OCI-LY3 (cell line): ENCODE results near the gene TAPBPL.
A peak's percentile ranks its signal among the peaks of the same experiment; 100 is the strongest.
"Not testable (repeated sequence)": the region's sequence is repeated elsewhere in the genome, so short reads cannot be mapped to it uniquely, and the experiment has no call there.

ENCODE experiments used
- H2AFZ ChIP-seq: fragments of 200-600, 300-600 bp; shearing (Covaris generic); 2 replicates; pipeline ENCODE4 v1.6.0; 2014; ENCODE audit warnings: antibody characterized with exemption, low read depth, low read length
- H3K27ac ChIP-seq: fragments of 200-600, 300-600 bp; sonication (generic); 2 replicates; pipeline ENCODE4 v1.5.1; 2014; ENCODE audit warnings: mild to moderate bottlenecking, low read length, moderate library complexity, mixed read lengths
- H3K27me3 ChIP-seq: fragments of 200-600, 300-600 bp; sonication (generic); 2 replicates; pipeline ENCODE4 v1.6.1; 2014; ENCODE audit warnings: low read depth, low read length, mixed read lengths
- H3K36me3 ChIP-seq: fragments of 200-600, 300-600 bp; sonication (generic); replicated peaks from 2 replicates; pipeline ENCODE3; 2014; ENCODE audit warnings: low read depth, low read length, mixed read lengths
- H3K4me1 ChIP-seq: fragments of 300-600, 200-600 bp; sonication (generic); 2 replicates; pipeline ENCODE4 v1.6.1; 2014; ENCODE audit warnings: low read length, mixed read lengths
- H3K4me2 ChIP-seq: fragments of 200-600, 300-600 bp; sonication (generic); 2 replicates; pipeline ENCODE4 v1.6.1; 2014; ENCODE audit warnings: low read length, mixed read lengths
- H3K4me3 ChIP-seq: fragments of 300-600, 200-600 bp; sonication (generic); 2 replicates; pipeline ENCODE4 v1.5.1; 2014; ENCODE audit warnings: antibody characterized with exemption, mild to moderate bottlenecking, low read length, moderate library complexity
- H3K79me2 ChIP-seq: fragments of 300-600, 200-600 bp; shearing (Covaris generic); 2 replicates; pipeline ENCODE4 v1.6.1; 2014; ENCODE audit warnings: mild to moderate bottlenecking, low read length, mixed read lengths
- H3K9ac ChIP-seq: fragments of 300-600, 200-600 bp; shearing (Covaris generic); 2 replicates; pipeline ENCODE4 v1.6.0; 2014; ENCODE audit warnings: mild to moderate bottlenecking, low read length, moderate library complexity
- H3K9me3 ChIP-seq: fragments of 200-600, 300-600 bp; shearing (Covaris generic); 2 replicates; pipeline ENCODE4 v1.6.1; 2014; ENCODE audit warnings: low read length, mixed read lengths; ENCODE audit not compliant: insufficient read depth
- H4K20me1 ChIP-seq: fragments of 200-600, 300-600 bp; sonication (generic); 2 replicates; pipeline ENCODE4 v1.6.1; 2016; ENCODE audit warnings: low read length, mixed read lengths; ENCODE audit not compliant: insufficient read depth
- EZH2phosphoT487 ChIP-seq: fragments of 200-600 bp; shearing (Covaris generic); IDR thresholded peaks from 2 replicates; pipeline ENCODE4 v1.6.1; 2018; ENCODE audit warnings: antibody characterized with exemption, mixed run types, low read depth
- TF ChIP-seq, protein P1 (sequence below): fragments of 200-600, 300-600 bp; sonication (generic); IDR thresholded peaks from 2 replicates; pipeline ENCODE4 v1.5.1; 2014; ENCODE audit warnings: antibody characterized with exemption, low read length, low read depth

Gene TAPBPL

GRCh38 chr12:6463858-6464257 is 12.0 kb downstream of the TAPBPL start:
- Histone ChIP-seq H4K20me1 (peaks cover 6% of the 10 kb centered on the region; the same call in 1 of the 2 replicates), H3K27ac (no peak overlapping the region), H3K9me3 (no peaks in the 10 kb centered on the region), H3K36me3 (peaks cover 54% of the 10 kb centered on the region), H3K4me3 (no peak overlapping the region), H3K27me3 (no peaks in the 10 kb centered on the region), H3K4me1 (peaks cover 29% of the 10 kb centered on the region), H3K79me2 (no peaks in the 10 kb centered on the region), H2AFZ (no peak overlapping the region), H3K4me2 (no peak overlapping the region), H3K9ac (no peak overlapping the region)
- TF ChIP-seq, protein P1, sequence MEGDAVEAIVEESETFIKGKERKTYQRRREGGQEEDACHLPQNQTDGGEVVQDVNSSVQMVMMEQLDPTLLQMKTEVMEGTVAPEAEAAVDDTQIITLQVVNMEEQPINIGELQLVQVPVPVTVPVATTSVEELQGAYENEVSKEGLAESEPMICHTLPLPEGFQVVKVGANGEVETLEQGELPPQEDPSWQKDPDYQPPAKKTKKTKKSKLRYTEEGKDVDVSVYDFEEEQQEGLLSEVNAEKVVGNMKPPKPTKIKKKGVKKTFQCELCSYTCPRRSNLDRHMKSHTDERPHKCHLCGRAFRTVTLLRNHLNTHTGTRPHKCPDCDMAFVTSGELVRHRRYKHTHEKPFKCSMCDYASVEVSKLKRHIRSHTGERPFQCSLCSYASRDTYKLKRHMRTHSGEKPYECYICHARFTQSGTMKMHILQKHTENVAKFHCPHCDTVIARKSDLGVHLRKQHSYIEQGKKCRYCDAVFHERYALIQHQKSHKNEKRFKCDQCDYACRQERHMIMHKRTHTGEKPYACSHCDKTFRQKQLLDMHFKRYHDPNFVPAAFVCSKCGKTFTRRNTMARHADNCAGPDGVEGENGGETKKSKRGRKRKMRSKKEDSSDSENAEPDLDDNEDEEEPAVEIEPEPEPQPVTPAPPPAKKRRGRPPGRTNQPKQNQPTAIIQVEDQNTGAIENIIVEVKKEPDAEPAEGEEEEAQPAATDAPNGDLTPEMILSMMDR: no peak
- no peak for TF ChIP-seq EZH2phosphoT487

- H3K4me3 ChIP-seq: no peak overlapping the region
- peaks cover 47% of the 10 kb centered on the region for H3K36me3 ChIP-seq
- H3K4me2 ChIP-seq: no peak overlapping the region
- TF ChIP-seq, protein P1: no peak
- no peak for TF ChIP-seq EZH2phosphoT487
- peaks cover 6% of the 10 kb centered on the region; the same call in 1 of the 2 replicates for H4K20me1 ChIP-seq
- no peak overlapping the region for H3K9ac ChIP-seq
- no peaks in the 10 kb centered on the region for H3K9me3 ChIP-seq
- H2AFZ ChIP-seq: no peak overlapping the region
- H3K27me3 ChIP-seq: no peaks in the 10 kb centered on the region
- H3K27ac ChIP-seq: no peak overlapping the region
- no peaks in the 10 kb centered on the region for H3K79me2 ChIP-seq
- peaks cover 32% of the 10 kb centered on the region for H3K4me1 ChIP-seq
Observed at GRCh38 chr12:6464531-6464930, 12.7 kb downstream of the TAPBPL start.

GRCh38 chr12:6465467-6466183 is 13.8 kb downstream of the TAPBPL start:
- no peak for TF ChIP-seq EZH2phosphoT487
- TF ChIP-seq, protein P1: peak; percentile 82
- Histone ChIP-seq H4K20me1 (peaks cover 6% of the 10 kb centered on the region; the same call in 1 of the 2 replicates), H3K79me2 (no peaks in the 10 kb centered on the region), H3K4me2 (no peak overlapping the region), H2AFZ (no peak overlapping the region), H3K27ac (no peak overlapping the region), H3K36me3 (peaks cover 40% of the 10 kb centered on the region), H3K9me3 (no peaks in the 10 kb centered on the region), H3K27me3 (no peaks in the 10 kb centered on the region), H3K4me3 (no peak overlapping the region), H3K9ac (no peak overlapping the region), H3K4me1 (peaks cover 26% of the 10 kb centered on the region)

- no peak overlapping the region for H3K4me2 ChIP-seq
- no peak for TF ChIP-seq EZH2phosphoT487
- TF ChIP-seq, protein P1: no peak
- no peaks in the 10 kb centered on the region for H3K79me2 ChIP-seq
- no peaks in the 10 kb centered on the region for H3K27me3 ChIP-seq
- H3K4me3 ChIP-seq: no peak overlapping the region
- H2AFZ ChIP-seq: no peak overlapping the region
- no peak overlapping the region for H3K9ac ChIP-seq
- no peaks in the 10 kb centered on the region for H3K9me3 ChIP-seq
- H3K36me3 ChIP-seq: peaks cover 34% of the 10 kb centered on the region
- no peak overlapping the region for H3K27ac ChIP-seq
- H3K4me1 ChIP-seq: peaks cover 22% of the 10 kb centered on the region
- H4K20me1 ChIP-seq: peaks cover 6% of the 10 kb centered on the region; the same call in 1 of the 2 replicates
Observed at GRCh38 chr12:6466184-6466573, 14.3 kb downstream of the TAPBPL start.

DNA sequence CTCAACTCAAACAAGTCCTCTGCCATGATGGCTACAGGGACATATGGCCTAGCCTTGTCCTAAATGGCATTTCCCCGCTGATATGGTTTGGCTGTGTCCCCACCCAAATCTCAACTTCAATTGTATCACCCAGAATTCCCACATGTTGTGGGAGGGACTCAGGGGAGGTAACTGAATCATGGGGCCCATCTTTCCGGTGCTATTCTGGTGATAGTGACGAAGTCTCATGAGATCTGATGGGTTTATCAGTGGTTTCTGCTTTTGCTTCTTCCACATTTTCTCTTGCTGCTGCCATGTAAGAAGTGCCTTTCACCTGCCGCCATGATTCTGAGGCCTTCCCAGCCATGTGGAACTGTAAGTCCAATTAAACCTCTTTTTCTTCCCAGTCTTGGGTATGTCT is 14.9 kb downstream of the TAPBPL start:
- H3K27me3 ChIP-seq, H3K9ac ChIP-seq, H3K9me3 ChIP-seq, H2AFZ ChIP-seq, H3K27ac ChIP-seq, H3K4me2 ChIP-seq, H3K79me2 ChIP-seq, H4K20me1 ChIP-seq, H3K4me3 ChIP-seq: not testable (repeated sequence)
- Histone ChIP-seq H3K4me1 (peaks cover 19% of the 10 kb centered on the region), H3K36me3 (peaks cover 31% of the 10 kb centered on the region)

GRCh38 chr12:6467571-6468282 is 15.9 kb downstream of the TAPBPL start:
- H3K9me3 ChIP-seq, H3K27me3 ChIP-seq, H3K9ac ChIP-seq, H2AFZ ChIP-seq, H3K27ac ChIP-seq, H3K79me2 ChIP-seq, H4K20me1 ChIP-seq, H3K4me2 ChIP-seq, H3K4me3 ChIP-seq: not testable (repeated sequence)
- Histone ChIP-seq H3K36me3 (peaks cover 24% of the 10 kb centered on the region), H3K4me1 (peaks cover 12% of the 10 kb centered on the region; the same call in 1 of the 2 replicates)
